Measurements from ENCODE around the gene LHCGR.

The LHCGR gene

DNA sequence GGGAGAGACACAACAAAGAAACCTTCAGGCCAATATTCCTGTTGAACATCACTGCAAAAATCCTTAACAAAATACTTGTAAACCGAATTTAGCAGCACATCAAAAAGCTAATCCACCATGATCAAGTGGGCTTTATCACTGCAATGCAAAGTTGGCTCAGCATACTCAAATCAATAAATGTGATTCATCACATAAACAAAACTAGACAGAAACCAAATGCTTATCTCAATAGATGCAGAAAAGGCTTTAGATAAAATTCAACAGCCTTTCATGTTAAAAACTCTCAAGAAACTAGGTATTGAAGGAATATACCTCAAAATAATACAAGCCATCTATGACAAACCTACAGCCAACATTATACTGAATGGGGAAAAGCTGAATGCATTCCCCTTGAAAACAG, 117.3 kb downstream of the LHCGR start:
- Mint-ChIP-seq H3K27ac (no peak overlapping the region), H3K4me1 (ENCODE audit: low read depth) (no peaks in the 10 kb centered on the region), H3K36me3 (ENCODE audit: low read depth) (no peaks in the 10 kb centered on the region), H3K4me3 (no peak overlapping the region), H3K9me3 (peaks cover 5% of the 10 kb centered on the region), H3K27me3 (peaks cover 26% of the 10 kb centered on the region)
- no peak for DNase-seq

Data from activated T-cell treated with anti-CD3 and anti-CD28 coated beads, Interleukin-2, amount 50 U/mL, for 24 hours (primary cell).